Subcutaneous adipose tissue (tissue), 4 donors: ENCODE results near the gene HOMER1. TPM values are rescaled to one million over a fixed set of nuclear protein-coding genes. Genes with fewer than 3 reads are reported as not detected.

Experiments
- total RNA-seq, 4 donors: library from RNA; depleted of rRNA; stranded (reverse); fragments of >200 nt; gene quantifications; one replicate each; pipeline ENCODE4 v1.1.0, GENCODE V29; 2016
- TF ChIP-seq, protein P1 (sequence below): fragments of 450-650 bp; IDR thresholded peaks from one replicate; pipeline ENCODE4 v1.5.1; 2016; ENCODE audit warnings: low read depth, mild to moderate bottlenecking, control low read depth, antibody characterized with exemption, moderate library complexity

HOMER1 gene
- total RNA-seq, 4 donors from 2014 or later, result 1.5 to 7.2 (median 3.7) TPM

GRCh38 chr5:79535477-79536192 lies 21.7 kb upstream of the HOMER1 start:
- TF ChIP-seq, protein P1, sequence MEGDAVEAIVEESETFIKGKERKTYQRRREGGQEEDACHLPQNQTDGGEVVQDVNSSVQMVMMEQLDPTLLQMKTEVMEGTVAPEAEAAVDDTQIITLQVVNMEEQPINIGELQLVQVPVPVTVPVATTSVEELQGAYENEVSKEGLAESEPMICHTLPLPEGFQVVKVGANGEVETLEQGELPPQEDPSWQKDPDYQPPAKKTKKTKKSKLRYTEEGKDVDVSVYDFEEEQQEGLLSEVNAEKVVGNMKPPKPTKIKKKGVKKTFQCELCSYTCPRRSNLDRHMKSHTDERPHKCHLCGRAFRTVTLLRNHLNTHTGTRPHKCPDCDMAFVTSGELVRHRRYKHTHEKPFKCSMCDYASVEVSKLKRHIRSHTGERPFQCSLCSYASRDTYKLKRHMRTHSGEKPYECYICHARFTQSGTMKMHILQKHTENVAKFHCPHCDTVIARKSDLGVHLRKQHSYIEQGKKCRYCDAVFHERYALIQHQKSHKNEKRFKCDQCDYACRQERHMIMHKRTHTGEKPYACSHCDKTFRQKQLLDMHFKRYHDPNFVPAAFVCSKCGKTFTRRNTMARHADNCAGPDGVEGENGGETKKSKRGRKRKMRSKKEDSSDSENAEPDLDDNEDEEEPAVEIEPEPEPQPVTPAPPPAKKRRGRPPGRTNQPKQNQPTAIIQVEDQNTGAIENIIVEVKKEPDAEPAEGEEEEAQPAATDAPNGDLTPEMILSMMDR, result no peak

DNA sequence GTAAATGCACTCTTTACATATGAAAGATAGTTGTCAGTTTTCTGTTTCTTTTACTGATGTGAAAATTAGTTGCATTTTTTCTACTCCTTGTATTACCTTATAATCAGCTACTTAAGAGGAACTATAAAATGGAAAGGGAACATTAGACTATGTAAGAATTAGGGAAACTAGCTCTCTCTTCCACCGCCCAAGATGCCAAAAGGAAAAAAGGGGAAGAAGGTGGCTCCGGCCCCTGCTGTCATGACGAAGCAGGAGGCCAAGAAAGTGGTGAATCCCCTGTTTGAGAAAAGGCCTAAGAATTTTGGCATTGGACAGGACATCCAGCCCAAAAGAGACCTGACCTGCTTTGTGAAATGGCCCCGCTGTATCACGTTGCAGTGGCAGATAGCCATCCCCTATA lies 15.2 kb upstream of the HOMER1 start:
- TF ChIP-seq, protein P1, result no peak

DNA sequence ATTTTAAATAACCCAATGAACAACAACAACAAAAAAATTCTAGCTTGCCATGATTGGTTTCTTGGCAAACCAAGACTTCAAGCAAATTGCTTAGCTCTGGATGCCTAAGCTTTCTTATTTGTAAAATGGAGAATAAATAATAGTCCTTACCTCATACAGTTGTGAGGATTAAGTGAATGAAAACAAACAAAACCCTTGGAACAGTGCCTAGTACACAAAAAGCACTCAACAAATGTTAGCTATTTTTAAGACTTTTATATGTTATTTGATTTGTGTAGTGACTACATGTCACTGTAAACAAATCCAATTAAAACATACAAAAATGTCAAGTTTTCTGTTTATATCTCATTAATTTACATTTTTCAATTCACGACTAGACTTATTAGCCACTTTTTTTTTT lies 13.5 kb upstream of the HOMER1 start:
- TF ChIP-seq, protein P1, result no peak

- TF ChIP-seq, protein P1, result no peak
Measured at GRCh38 chr5:79526928-79527327, 13.0 kb upstream of the HOMER1 start.

DNA sequence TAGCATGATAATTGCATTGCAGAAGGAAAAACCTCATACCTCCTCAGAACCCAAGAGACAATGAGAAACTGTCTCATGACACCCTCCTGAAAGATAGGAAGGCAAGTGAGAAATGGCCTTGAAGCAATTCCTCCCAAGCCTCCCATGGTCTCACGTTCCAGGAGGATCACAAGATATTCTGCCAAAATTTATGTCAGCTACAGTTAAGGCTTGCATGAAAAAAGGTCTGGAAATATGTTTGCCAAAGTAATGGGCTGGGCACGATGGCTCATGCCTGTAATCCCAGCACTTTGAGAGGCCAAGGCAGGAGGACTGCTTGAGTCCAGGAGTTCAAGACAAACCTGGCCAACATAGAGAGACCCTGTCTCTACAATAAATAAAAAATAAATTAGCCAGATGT lies 12.6 kb upstream of the HOMER1 start:
- TF ChIP-seq, protein P1, result no peak

DNA sequence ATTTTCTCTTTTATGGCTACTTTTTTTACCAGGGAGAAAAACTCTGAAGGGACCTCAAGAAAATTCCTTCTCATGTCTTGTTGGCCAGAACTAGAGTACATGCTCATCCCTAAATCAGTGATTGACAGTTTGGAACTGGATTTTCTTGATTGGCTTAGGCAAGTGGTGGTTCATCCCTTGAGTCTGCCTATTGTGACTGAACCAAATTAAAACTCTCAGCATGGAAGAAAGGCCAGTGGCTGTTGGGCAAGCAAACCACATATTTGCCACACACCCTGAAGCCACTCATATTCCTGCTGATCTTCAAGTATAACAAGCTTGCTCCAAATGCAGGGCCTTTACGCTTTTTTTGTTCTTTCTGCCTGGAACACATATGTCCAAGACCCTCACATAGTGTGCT lies 7.2 kb upstream of the HOMER1 start:
- TF ChIP-seq, protein P1, result no peak

- TF ChIP-seq, protein P1, result no peak
Measured at GRCh38 chr5:79518718-79519117, 4.8 kb upstream of the HOMER1 start.
